Liver (tissue), 3 donors: ENCODE measurements around the gene TBC1D20.

Experiments
- EGR1 ChIP-seq, 2 donors: IDR thresholded peaks; 2 replicates each; pipeline ENCODE4 v1.6.1; 2016 to 2018; ENCODE audit warnings: antibody characterized with exemption in 2 of 2, low read depth in 2 of 2
- GABPA ChIP-seq, 2 donors: IDR thresholded peaks in 1 of 2; conservative IDR thresholded peaks in 1 of 2; 2 replicates each; pipeline ENCODE4 v1.6.1; 2016; ENCODE audit warnings: antibody characterized with exemption in 2 of 2, mild to moderate bottlenecking in 1 of 2, moderate library complexity in 1 of 2
- JUND ChIP-seq, 2 donors: IDR thresholded peaks; 2 replicates each; pipeline ENCODE4 v1.6.1; 2016; ENCODE audit warnings: antibody characterized with exemption in 2 of 2
- NR2F2 ChIP-seq: IDR thresholded peaks from 2 replicates; pipeline ENCODE4 v1.6.1; 2016; ENCODE audit warnings: antibody characterized with exemption
- RAD21 ChIP-seq, 2 donors: IDR thresholded peaks; 2 replicates each; pipeline ENCODE4 v1.6.1; 2016; ENCODE audit warnings: antibody characterized with exemption in 2 of 2, mild to moderate bottlenecking in 2 of 2
- RXRA ChIP-seq, 2 donors: IDR thresholded peaks; 2 replicates each; pipeline ENCODE4 v1.6.1; 2017 to 2018; ENCODE audit warnings: antibody characterized with exemption in 2 of 2, mild to moderate bottlenecking in 1 of 2
- SP1 ChIP-seq: IDR thresholded peaks from 2 replicates; pipeline ENCODE4 v1.6.1; 2018; ENCODE audit warnings: antibody characterized with exemption, mild to moderate bottlenecking
- TAF1 ChIP-seq: conservative IDR thresholded peaks from 2 replicates; pipeline ENCODE4 v1.6.1; 2016; ENCODE audit warnings: antibody characterized with exemption, mild to moderate bottlenecking
- TF ChIP-seq, protein P1 (sequence below): fragments of 150-350 bp; IDR thresholded peaks from 2 replicates; pipeline ENCODE4 v1.5.1; 2017; ENCODE audit warnings: improper control_type of control experiment, low read depth, low read length; ENCODE audit not compliant: missing input control
- TF ChIP-seq, protein P2 (sequence below): IDR thresholded peaks from 2 replicates; pipeline ENCODE4 v1.6.1; 2016; ENCODE audit warnings: antibody characterized with exemption
- TF ChIP-seq, protein P3 (sequence below): IDR thresholded peaks from 2 replicates; pipeline ENCODE4 v1.6.1; 2016; ENCODE audit warnings: antibody characterized with exemption, mild to moderate bottlenecking
- TF ChIP-seq, protein P4 (sequence below): IDR thresholded peaks from 2 replicates; pipeline ENCODE4 v1.6.1; 2016; ENCODE audit warnings: antibody characterized with exemption
- TF ChIP-seq, protein P5 (sequence below): IDR thresholded peaks from 2 replicates; pipeline ENCODE4 v1.6.1; 2016; ENCODE audit warnings: antibody characterized with exemption
- donor health status: healthy.
- donor health status: healthy.

DNA sequence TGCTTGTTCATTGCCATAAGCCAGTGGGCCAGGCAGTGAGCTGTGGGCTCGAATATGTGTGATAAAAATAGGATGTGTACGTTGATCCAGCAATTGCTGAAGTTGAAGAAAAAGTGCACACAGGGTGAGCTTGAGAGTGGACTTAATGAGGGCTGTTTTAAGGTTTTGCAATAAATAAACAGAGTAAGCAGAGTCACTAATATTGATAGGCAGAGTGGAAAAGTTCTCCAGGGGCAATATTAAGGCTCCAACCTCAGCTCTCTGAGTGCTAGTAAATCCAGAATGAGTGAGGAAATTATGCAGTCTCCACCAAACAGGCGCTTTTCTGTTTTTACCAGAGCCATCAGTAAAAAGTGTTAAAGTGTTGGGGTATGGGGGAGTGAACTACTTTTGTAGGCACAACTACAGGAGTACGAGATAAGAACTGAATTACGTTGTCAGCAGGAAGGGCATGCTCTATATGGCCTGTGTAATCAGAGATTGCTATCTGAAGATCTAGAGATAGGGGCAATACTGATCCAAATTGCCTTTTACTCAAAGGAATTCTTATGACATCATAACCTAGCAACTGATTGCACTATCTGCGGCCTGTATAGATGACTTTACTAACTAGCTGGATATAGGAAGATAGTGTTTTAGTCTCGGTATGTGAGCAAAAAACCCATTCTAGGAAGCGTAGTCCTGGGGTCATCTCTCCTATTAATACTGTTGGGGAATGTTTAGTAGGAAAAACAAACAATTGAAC lies 7.6 kb upstream of the TBC1D20 start:
- TF ChIP-seq, protein P1, sequence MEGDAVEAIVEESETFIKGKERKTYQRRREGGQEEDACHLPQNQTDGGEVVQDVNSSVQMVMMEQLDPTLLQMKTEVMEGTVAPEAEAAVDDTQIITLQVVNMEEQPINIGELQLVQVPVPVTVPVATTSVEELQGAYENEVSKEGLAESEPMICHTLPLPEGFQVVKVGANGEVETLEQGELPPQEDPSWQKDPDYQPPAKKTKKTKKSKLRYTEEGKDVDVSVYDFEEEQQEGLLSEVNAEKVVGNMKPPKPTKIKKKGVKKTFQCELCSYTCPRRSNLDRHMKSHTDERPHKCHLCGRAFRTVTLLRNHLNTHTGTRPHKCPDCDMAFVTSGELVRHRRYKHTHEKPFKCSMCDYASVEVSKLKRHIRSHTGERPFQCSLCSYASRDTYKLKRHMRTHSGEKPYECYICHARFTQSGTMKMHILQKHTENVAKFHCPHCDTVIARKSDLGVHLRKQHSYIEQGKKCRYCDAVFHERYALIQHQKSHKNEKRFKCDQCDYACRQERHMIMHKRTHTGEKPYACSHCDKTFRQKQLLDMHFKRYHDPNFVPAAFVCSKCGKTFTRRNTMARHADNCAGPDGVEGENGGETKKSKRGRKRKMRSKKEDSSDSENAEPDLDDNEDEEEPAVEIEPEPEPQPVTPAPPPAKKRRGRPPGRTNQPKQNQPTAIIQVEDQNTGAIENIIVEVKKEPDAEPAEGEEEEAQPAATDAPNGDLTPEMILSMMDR = no peak
- no peak for TF ChIP-seq TAF1
- TF ChIP-seq, protein P2, sequence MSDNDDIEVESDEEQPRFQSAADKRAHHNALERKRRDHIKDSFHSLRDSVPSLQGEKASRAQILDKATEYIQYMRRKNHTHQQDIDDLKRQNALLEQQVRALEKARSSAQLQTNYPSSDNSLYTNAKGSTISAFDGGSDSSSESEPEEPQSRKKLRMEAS = no peak
- TF ChIP-seq, protein P3, sequence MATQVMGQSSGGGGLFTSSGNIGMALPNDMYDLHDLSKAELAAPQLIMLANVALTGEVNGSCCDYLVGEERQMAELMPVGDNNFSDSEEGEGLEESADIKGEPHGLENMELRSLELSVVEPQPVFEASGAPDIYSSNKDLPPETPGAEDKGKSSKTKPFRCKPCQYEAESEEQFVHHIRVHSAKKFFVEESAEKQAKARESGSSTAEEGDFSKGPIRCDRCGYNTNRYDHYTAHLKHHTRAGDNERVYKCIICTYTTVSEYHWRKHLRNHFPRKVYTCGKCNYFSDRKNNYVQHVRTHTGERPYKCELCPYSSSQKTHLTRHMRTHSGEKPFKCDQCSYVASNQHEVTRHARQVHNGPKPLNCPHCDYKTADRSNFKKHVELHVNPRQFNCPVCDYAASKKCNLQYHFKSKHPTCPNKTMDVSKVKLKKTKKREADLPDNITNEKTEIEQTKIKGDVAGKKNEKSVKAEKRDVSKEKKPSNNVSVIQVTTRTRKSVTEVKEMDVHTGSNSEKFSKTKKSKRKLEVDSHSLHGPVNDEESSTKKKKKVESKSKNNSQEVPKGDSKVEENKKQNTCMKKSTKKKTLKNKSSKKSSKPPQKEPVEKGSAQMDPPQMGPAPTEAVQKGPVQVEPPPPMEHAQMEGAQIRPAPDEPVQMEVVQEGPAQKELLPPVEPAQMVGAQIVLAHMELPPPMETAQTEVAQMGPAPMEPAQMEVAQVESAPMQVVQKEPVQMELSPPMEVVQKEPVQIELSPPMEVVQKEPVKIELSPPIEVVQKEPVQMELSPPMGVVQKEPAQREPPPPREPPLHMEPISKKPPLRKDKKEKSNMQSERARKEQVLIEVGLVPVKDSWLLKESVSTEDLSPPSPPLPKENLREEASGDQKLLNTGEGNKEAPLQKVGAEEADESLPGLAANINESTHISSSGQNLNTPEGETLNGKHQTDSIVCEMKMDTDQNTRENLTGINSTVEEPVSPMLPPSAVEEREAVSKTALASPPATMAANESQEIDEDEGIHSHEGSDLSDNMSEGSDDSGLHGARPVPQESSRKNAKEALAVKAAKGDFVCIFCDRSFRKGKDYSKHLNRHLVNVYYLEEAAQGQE = no peak
- no peak for TF ChIP-seq GABPA (IDR thresholded peaks at IDR 0.05 in 1 of 2, conservative IDR thresholded peaks at IDR 0.05 in 1 of 2)
- TF ChIP-seq SP1 = peak; percentile 49
- TF ChIP-seq RXRA (IDR thresholded peaks at IDR 0.05) = peak in 1 of 2 donors; percentile 20
- TF ChIP-seq JUND (IDR thresholded peaks at IDR 0.05) = no peak
- TF ChIP-seq RAD21 (IDR thresholded peaks at IDR 0.05) = peak in 1 of 2 donors; percentile 14
- TF ChIP-seq, protein P4, sequence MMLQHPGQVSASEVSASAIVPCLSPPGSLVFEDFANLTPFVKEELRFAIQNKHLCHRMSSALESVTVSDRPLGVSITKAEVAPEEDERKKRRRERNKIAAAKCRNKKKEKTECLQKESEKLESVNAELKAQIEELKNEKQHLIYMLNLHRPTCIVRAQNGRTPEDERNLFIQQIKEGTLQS = no peak
- TF ChIP-seq, protein P5, sequence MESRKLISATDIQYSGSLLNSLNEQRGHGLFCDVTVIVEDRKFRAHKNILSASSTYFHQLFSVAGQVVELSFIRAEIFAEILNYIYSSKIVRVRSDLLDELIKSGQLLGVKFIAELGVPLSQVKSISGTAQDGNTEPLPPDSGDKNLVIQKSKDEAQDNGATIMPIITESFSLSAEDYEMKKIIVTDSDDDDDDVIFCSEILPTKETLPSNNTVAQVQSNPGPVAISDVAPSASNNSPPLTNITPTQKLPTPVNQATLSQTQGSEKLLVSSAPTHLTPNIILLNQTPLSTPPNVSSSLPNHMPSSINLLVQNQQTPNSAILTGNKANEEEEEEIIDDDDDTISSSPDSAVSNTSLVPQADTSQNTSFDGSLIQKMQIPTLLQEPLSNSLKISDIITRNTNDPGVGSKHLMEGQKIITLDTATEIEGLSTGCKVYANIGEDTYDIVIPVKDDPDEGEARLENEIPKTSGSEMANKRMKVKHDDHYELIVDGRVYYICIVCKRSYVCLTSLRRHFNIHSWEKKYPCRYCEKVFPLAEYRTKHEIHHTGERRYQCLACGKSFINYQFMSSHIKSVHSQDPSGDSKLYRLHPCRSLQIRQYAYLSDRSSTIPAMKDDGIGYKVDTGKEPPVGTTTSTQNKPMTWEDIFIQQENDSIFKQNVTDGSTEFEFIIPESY = no peak
- TF ChIP-seq NR2F2 = no peak
- no peak for TF ChIP-seq EGR1 (IDR thresholded peaks at IDR 0.05; ENCODE audit: low read depth in 2 of 2)
